Skin epidermis (tissue), 12 donors: ENCODE measurements around the gene PTGER4.
"Not testable (repeated sequence)": the region's sequence is repeated elsewhere in the genome, so short reads cannot be mapped to it uniquely, and the experiment has no call there.

Experiments
- H3K27ac ChIP-seq, 21 experiments: fragments of 200-600 bp; sonication (generic) in 11 of 21; one replicate each; pipeline ENCODE4 v1.5.0; 2020; ENCODE audit warnings: mild to moderate bottlenecking in 3 of 21, inconsistent platforms in 2 of 21, moderate library complexity in 2 of 21
- H3K4me3 ChIP-seq, 7 experiments: fragments of 200-600 bp; sonication (generic) in 2 of 7; one replicate each; pipeline ENCODE4 v1.5.0; 2020; ENCODE audit warnings: inconsistent platforms in 2 of 7, mild to moderate bottlenecking in 2 of 7, moderate library complexity in 1 of 7

PTGER4 gene

GRCh38 chr5:40685976-40686486 lies 6.3 kb downstream of the PTGER4 start:
- Histone ChIP-seq H3K4me3 (peak overlapping the region in 3 of 7 experiments; percentile 0 to 85 (median 84)), H3K27ac (peak overlapping the region in 6 of 21 experiments; percentile 4 to 90 (median 34))

GRCh38 chr5:40687321-40687720 lies 7.6 kb downstream of the PTGER4 start:
- Histone ChIP-seq H3K27ac (peak overlapping the region in 13 of 21 experiments; percentile 0 to 90 (median 39)), H3K4me3 (peak overlapping the region in 3 of 7 experiments; percentile 0 to 84 (median 20))

GRCh38 chr5:40688127-40688761 lies 8.5 kb downstream of the PTGER4 start:
- H3K4me3 ChIP-seq: peak overlapping the region in 1 of 7 experiments; percentile 84
- peak overlapping the region in 13 of 21 experiments; percentile 0 to 90 (median 37) for H3K27ac ChIP-seq

- peak overlapping the region in 6 of 21 experiments; percentile 25 to 69 (median 48) for H3K27ac ChIP-seq
- H3K4me3 ChIP-seq: no peak overlapping the region
These were observed 9.3 kb downstream of the PTGER4 start for GRCh38 chr5:40688996-40689395.

DNA sequence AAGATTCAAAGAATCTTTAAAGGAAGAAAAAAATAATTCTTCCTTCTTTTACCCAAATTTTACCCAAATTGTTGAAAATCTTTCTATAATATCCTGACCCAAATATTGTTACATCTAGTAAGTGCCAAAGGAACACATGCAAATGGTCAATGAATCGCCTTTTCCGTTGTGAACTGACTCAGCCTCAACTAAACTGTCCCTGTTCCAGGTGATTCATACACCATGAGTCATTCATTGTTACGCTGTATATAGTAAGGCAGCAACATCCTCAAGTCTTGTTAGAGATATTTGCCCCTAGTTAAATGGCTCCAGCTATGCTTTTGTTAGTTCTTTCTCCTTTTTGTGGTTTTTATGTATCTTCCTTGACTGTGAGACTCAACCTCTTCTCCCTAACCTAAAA lies 9.7 kb downstream of the PTGER4 start:
- peak overlapping the region in 3 of 21 experiments; percentile 11 to 69 (median 25) for H3K27ac ChIP-seq
- no peak overlapping the region for H3K4me3 ChIP-seq

GRCh38 chr5:40690267-40690666 lies 10.6 kb downstream of the PTGER4 start:
- H3K27ac ChIP-seq: peak overlapping the region in 4 of 21 experiments; percentile 1 to 46 (median 8)

DNA sequence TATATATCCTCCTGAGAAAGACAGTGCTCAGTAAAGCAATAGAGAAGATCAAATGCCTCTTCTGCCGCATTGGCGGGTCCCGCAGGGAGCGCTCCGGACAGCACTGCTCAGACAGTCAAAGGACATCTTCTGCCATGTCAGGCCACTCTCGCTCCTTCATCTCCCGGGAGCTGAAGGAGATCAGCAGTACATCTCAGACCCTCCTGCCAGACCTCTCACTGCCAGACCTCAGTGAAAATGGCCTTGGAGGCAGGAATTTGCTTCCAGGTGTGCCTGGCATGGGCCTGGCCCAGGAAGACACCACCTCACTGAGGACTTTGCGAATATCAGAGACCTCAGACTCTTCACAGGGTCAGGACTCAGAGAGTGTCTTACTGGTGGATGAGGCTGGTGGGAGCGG lies 12.2 kb downstream of the PTGER4 start:
- Histone ChIP-seq H3K4me3 (no peak overlapping the region), H3K27ac (no peak overlapping the region)

More at GRCh38 chr5:40690267-40690666, 10.6 kb downstream of the PTGER4 start:
- no peak overlapping the region for H3K4me3 ChIP-seq

DNA sequence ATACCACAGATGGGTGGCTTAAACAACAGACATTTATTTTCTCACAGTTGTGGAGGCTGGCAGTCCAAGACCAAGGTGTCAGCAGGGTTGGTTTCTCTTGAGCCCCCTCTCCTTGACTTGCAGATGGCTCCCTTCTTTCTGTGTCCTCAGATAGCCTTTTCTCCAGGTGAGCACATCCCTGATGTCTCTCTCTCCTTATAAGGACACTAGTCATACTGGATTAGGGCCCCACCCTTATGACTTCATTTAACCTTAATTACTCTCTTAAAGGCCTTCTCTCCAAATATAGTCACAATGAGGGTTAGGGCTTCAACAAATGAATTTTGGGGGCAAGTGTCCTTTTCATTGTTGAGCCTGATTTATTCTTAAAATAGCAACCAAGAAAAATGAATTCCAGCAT lies 14.7 kb downstream of the PTGER4 start:
- H3K27ac ChIP-seq: no peak overlapping the region
- H3K4me3 ChIP-seq: no peak overlapping the region

DNA sequence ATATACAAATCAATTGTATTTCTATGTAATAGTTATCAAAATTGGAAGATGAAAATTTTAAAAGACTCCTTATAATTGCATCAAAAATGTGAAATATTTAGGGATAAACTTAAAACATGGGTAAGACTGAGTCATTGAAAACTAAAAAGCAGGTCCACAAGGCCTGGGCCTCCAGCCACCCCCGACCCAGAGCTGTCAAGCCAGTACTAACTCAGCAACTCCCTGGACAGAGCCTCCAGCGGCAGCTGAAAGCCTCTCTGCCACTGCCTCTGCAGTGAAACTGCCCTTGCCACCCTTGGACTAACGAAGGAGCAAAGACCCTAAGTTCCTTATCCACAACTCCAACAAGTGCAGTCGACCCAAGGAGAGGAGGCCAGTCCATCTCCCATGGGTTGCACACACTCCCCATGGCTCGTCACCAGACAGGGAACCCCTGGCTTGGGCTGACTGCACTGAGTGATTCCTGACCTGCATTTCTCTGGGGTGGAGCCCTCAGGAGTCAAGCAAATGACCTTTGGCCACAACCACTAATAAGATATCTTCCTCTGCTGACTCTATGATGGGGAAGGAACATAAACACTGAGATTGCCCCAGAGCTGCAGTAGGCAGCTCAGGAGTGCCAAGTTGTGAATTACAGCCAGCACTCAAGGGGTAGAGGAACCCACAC lies 20.5 kb downstream of the PTGER4 start:
- H3K27ac ChIP-seq: no peak overlapping the region
- H3K4me3 ChIP-seq: no peak overlapping the region

DNA sequence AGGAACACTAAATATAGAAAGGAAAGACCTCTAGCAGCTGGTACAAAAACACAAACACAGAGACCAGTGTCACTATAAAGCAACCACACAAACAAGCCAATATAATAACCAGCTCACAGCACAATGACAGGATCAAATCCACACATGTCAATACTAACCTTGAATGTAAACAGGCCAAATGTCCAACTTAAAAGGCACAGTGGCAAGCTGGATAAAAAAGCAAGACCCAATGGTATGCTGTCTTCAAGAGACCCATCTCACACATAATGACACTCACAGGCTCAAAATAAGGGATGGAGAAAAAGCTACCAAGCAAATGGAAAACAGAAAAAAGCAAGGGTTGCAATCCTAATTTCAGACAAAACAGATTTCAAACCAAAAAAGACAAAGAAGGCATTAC lies 22.3 kb downstream of the PTGER4 start:
- H3K27ac ChIP-seq, H3K4me3 ChIP-seq: not testable (repeated sequence)

DNA sequence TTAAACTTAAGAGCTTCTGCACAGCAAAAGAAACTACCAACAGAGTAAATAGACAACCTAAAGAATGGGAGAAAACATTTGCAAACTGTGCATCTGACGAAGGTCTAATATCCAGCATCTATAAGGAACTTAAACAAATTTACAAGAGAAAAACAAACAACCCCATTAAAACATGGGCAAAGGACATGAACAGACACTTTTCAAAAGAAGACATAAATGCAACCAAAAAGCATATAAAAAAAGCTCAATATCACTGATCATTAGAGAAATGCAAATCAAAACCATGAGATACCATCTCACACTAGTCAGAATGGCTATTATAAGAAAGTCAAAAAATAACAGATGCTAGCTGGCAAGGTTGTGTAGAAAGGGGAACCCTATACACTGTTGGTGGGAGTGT lies 25.8 kb downstream of the PTGER4 start:
- not testable (repeated sequence) for H3K4me3 ChIP-seq, H3K27ac ChIP-seq

- not testable (repeated sequence) for H3K4me3 ChIP-seq, H3K27ac ChIP-seq
These were observed 30.9 kb downstream of the PTGER4 start for GRCh38 chr5:40710575-40710974.

DNA sequence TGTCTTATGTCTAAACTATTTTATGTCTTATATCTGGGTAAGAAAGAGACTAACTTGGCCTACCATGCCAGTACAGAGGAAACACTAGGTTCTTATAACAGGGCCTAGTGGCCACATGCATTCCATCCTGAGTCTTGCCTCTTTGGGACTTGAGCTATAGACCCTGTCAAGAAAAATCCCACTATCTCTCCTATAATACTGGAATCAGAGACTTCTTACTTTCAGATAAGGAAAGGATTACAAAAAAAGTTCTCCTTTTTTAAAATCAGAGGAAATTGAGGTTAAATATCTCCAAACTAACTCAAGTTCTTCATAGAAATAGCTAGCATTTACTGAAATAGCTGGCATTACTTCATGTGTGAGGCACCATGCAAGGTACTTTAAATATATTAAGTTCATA lies 34.3 kb downstream of the PTGER4 start:
- Histone ChIP-seq H3K27ac (no peak overlapping the region), H3K4me3 (no peak overlapping the region)

DNA sequence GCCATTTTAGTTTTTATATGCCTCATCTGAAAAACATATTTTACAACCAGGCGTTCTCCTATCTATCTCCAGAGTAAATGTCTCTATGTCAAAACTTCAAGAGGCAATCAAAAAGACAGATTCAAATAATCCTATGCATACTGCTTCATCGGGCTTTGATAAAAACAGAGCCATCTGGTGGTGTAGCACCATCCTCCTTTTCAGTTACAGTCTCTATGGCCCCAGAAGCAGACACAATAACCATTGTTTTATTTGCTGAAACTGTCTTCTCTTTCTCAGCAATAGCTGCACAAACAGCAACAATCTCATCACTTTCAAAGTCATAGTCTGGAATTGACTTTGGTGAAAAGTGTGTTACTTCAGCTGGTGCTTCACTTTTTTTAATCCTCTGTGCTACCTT lies 36.3 kb downstream of the PTGER4 start:
- Histone ChIP-seq H3K4me3 (no peak overlapping the region), H3K27ac (no peak overlapping the region)

DNA sequence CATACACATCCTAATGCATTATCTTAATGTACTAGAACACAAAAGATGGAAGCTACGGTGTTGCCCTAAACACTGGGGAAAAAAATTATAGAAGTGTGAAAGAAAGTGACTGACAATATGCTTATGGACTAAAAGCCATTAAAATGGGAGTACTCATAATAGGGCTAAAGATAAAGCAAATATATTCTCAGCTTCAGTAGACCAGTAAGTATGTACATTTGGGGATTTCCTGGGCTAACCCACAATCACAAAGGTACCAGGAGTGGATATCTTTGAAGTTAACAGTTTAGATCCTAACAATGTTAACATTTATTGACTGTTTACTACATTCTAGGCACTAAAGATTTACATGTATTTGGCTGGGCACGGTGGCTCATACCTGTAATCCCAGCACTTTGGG lies 36.9 kb downstream of the PTGER4 start:
- Histone ChIP-seq H3K27ac (no peak overlapping the region), H3K4me3 (no peak overlapping the region)

DNA sequence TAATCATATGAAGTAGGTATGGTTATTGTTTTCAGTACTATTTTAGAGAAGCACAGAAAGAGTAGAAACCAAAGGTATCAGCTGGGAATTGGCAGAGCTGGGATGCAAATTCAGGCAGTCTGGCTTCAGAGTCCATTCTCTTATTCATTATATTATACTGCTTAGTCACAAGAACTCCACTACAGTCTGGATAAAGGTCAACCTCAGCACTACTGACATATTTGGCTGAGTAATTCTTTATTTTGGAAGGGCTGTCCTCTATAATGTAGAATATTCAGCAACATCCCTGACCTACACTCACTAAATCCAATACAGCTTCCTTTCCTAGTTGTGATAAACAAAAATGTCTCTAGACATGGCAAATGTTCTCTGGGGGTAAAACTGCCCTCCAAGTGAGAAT lies 37.6 kb downstream of the PTGER4 start:
- H3K27ac ChIP-seq: no peak overlapping the region
- no peak overlapping the region for H3K4me3 ChIP-seq

GRCh38 chr5:40720069-40720468 lies 40.4 kb downstream of the PTGER4 start:
- Histone ChIP-seq H3K4me3 (no peak overlapping the region), H3K27ac (no peak overlapping the region)

DNA sequence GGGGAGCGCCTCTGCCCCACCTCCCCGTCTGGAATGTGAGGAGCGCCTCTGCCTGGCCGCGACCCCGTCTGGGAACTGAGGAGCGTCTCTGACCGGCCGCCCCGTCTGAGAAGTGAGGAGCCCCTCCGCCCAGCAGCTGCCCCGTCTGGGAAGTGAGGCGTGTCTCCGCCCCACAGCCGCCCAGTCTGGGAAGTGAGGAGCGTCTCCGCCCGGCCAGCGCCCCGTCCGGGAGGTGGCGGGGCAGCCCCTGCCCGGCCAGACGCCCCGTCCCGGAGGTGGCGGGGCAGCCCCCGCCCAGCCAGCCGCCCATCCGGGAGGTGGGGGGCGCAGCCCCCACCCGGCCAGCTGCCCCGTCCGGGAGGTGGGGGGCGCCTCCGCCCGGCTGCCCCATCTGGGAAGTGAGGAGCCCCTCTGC lies 42.8 kb downstream of the PTGER4 start:
- not testable (repeated sequence) for H3K27ac ChIP-seq, H3K4me3 ChIP-seq

- no peak overlapping the region for H3K27ac ChIP-seq
- no peak overlapping the region for H3K4me3 ChIP-seq
These were observed 53.7 kb downstream of the PTGER4 start for GRCh38 chr5:40733434-40733833.

DNA sequence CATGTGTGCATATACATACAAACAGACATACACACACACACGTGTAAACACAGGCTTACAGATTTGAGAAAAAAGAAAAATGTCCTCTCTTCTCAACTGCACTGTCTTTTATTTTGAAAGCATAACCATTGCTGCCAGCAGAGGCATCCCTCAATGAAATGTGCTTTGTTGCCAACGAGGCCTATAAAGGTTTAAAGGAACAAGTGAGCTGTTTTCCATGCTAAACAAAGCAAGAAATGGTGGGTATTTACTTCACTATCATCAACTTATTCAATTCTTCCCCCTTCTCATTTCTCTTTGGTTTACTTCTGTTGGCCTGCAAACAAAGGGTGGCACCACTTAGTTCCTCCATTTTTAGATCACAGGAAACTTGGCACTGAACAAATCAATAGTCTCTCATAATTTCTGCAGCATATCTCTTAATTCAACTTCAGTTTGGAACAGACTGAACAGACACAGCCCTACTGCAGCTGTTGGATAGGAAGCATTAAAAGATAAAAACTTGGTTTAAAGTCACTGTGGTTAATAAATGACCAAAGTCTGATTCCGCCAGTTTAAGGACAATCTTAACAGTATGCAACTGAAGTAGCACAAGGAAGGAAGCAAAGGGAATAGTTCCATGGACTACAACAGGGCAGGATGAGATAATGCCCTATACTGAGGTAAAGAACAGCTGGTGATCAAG lies 54.3 kb downstream of the PTGER4 start:
- H3K4me3 ChIP-seq: no peak overlapping the region
- peak overlapping the region in 1 of 21 experiments; percentile 55 for H3K27ac ChIP-seq

GRCh38 chr5:40734986-40735385 lies 55.3 kb downstream of the PTGER4 start:
- no peak overlapping the region for H3K4me3 ChIP-seq
- peak overlapping the region in 2 of 21 experiments; percentile 18 to 55 for H3K27ac ChIP-seq
